Activated CD4-positive, alpha-beta memory T cell treated with anti-CD3 and anti-CD28 coated beads, Interleukin-2, amount 10 ng/mL, durations not matched to agents 7 days and 5 days (primary cell): ENCODE measurements around the gene HOXA1. TPM values are rescaled to one million over a fixed set of nuclear protein-coding genes. Genes with fewer than 3 reads are reported as not detected.
A peak's percentile ranks its signal among the peaks of the same experiment; 100 is the strongest.

Experiments
- CTCF ChIA-PET: fragments of 350-600 bp; sonication (Branson Sonifier 250); formaldehyde crosslinking; loops from one replicate; lab custom pipeline; 2021; ENCODE audit warnings: antibody characterized with exemption, inconsistent platforms; lab: Charles Lee
- POLR2A ChIA-PET: fragments of 350-600 bp; sonication (Branson Sonifier 250); formaldehyde crosslinking; loops from one replicate; lab custom pipeline; 2021; ENCODE audit warnings: antibody characterized with exemption; lab: Charles Lee
- DNase-seq: peaks from one replicate; pipeline ENCODE4 v3.0.0-alpha.2; 2020
- H3K27ac Mint-ChIP-seq: one replicate; pipeline ENCODE4 v1.8.0; 2021; ENCODE audit warnings: mild to moderate bottlenecking, mixed read lengths
- H3K27me3 Mint-ChIP-seq: one replicate; pipeline ENCODE4 v1.8.0; 2021; ENCODE audit warnings: mixed read lengths
- H3K36me3 Mint-ChIP-seq: one replicate; pipeline ENCODE4 v1.8.0; 2021; ENCODE audit warnings: low read depth, mixed read lengths
- H3K4me1 Mint-ChIP-seq: one replicate; pipeline ENCODE4 v1.8.0; 2021; ENCODE audit warnings: mixed read lengths
- H3K4me3 Mint-ChIP-seq: one replicate; pipeline ENCODE4 v1.8.0; 2021; ENCODE audit warnings: mild to moderate bottlenecking, mixed read lengths
- H3K9me3 Mint-ChIP-seq: one replicate; pipeline ENCODE4 v1.8.0; 2021; ENCODE audit warnings: mixed read lengths
- total RNA-seq, 2 experiments: library from RNA; stranded (reverse); gene quantifications; one replicate each; pipeline ENCODE4 v1.2.3, GENCODE V29; 2021

The HOXA1 gene
- total RNA-seq, 2 experiments from 2014 or later: 0.70 to 0.86 TPM

DNA sequence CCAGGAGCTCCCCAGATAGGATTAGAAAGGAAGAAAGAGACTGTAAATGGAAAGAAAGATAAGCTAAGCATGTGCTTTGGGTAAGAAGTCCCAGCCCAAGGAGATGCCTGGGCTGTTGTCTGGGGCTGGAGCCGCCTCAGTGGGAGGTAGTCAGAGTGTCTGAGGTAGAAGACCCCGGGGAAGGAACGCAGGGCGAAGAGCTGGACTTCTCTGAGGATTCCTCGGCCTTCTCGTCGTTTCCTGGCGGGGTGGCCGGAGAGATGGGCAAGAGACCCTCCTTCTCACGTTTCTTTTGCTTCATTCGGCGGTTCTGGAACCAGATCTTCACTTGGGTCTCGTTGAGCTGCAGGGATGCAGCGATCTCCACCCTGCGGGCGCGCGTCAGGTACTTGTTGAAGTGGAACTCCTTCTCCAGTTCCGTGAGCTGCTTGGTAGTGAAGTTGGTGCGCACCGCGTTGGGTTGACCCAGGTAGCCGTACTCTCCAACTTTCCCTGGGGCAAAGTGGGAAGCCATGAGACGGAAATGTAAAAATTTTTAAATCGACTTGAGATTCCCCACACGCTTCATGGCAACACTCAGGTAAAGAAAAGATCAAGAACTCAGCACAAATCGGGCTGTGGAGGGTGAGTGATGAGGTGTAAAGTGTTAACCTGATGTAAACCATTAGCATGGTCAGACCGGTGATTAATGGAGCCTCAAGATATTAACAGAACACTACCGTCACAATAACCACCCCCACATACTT, 1.3 kb downstream of the HOXA1 start:
- H3K27ac Mint-ChIP-seq: no peak overlapping the region
- H3K27me3 Mint-ChIP-seq: peaks cover 84% of the 10 kb centered on the region
- POLR2A ChIA-PET: no interaction called here
- peaks cover 20% of the 10 kb centered on the region for H3K4me1 Mint-ChIP-seq
- DNase-seq: no peak
- no peaks in the 10 kb centered on the region for H3K9me3 Mint-ChIP-seq
- peak overlapping the region; percentile 85 for H3K4me3 Mint-ChIP-seq
- CTCF ChIA-PET: interaction anchor here (1.3 kb wide), 1 partner anchor 56 kb away, joined by 4 read pairs; no protein-coding TSS in a partner anchor
- no peaks in the 10 kb centered on the region for H3K36me3 Mint-ChIP-seq

DNA sequence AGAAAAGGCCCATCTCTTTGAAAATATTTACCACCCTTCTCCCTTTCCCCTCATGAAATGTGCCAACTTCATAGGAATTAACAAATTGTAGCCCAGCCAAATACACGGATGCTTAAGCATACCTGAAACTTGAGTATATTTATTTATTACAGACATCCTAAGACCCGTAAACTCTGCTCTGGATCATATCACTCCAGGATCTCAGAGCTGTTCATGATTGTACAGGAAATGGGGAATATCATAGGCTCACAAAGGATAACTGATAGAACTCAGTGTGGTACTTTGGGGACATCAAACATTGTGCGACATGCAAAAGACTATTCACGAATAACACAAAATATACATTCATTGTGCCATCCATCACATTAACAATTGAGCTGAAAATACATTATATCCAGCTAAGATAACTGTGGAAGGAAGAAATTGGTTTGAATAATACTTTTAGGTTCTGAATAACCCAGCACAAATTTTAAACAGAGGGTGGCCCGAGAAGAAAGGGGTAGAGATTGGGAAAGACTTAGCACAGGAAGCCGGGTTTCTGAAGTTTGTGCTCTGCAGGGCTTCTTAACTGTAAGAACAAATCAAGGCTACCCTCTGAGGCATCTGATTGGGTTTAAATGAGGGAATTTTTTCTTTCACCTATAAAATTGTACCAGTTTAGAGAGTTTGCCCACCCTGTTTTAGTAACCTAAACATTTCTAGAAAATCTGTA, 2.5 kb downstream of the HOXA1 start:
- Mint-ChIP-seq H3K9me3 (no peaks in the 10 kb centered on the region), H3K27ac (no peak overlapping the region), H3K4me1 (peaks cover 20% of the 10 kb centered on the region), H3K4me3 (no peak overlapping the region), H3K36me3 (no peaks in the 10 kb centered on the region), H3K27me3 (peaks cover 85% of the 10 kb centered on the region)
- POLR2A ChIA-PET: interaction anchor here (1.1 kb wide), 1 partner anchor 12 kb away, joined by 3 read pairs; no protein-coding TSS in a partner anchor
- CTCF ChIA-PET: interaction anchor here (1.3 kb wide), 1 partner anchor 57 kb away, joined by 4 read pairs; no protein-coding TSS in a partner anchor
- no peak for DNase-seq

- H3K27me3 Mint-ChIP-seq: peaks cover 84% of the 10 kb centered on the region
- ChIA-PET CTCF (interaction anchor here (0.6 kb wide), 1 partner anchor 76 kb away, joined by 3 read pairs; no protein-coding TSS in a partner anchor), POLR2A (interaction anchor here (1.1 kb wide), 1 partner anchor 13 kb away, joined by 3 read pairs; no protein-coding TSS in a partner anchor)
Observed at GRCh38 chr7:27092819-27093110, 3.0 kb downstream of the HOXA1 start.

DNA sequence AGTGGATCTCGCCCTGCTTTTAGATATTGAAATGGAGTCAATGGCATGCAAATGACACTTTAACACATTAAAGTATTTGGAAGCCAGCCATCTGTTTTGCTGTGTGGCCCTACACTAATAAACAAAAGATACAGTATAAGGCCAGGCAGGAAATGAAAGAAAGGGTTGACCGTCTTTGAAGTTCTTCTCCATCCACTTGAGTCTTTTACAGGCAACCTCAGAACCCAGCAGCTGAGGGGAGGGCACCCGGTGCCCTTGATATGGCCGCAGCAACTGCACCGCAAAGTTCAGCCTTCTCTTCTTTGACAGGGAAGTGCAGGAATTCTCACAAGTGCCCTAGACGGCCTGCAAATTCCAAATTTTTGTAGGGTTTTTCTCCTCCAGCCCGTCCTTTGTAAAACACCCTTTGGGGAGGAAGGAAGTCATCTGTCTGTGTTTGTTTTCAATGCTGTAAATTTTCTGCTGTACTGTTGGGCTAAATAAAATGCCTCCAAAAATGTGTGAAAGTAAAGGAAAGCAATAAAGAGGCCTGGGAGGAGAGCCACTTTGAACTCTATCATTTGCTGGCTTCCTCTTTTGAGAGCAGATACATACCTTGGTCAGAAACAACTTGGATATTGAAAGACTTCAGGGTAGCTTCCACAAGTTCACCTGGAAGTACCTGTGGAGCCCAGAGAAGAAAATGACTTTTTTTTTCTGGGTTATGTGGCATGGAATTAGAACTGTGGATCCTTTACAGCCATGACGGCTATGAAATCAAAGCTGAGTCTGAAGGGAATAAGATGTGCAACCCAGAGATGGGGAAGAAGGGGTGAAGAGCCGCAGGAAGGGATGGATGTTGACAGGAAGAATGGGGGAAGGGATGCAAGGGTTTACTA, 3.6 kb downstream of the HOXA1 start:
- H3K9me3 Mint-ChIP-seq: peaks cover 2% of the 10 kb centered on the region
- H3K27ac Mint-ChIP-seq: no peak overlapping the region
- H3K4me3 Mint-ChIP-seq: no peak overlapping the region
- H3K4me1 Mint-ChIP-seq: peaks cover 15% of the 10 kb centered on the region
- no peak for DNase-seq
- POLR2A ChIA-PET: interaction anchor here (1.1 kb wide), 1 partner anchor 13 kb away, joined by 3 read pairs; no protein-coding TSS in a partner anchor
- peaks cover 84% of the 10 kb centered on the region for H3K27me3 Mint-ChIP-seq
- H3K36me3 Mint-ChIP-seq: peaks cover 3% of the 10 kb centered on the region
- CTCF ChIA-PET: interaction anchor here (0.6 to 1.8 kb wide), 2 partner anchors 69 to 76 kb away, joined by 3 to 6 read pairs; no protein-coding TSS in a partner anchor

More at GRCh38 chr7:27092819-27093110, 3.0 kb downstream of the HOXA1 start:
- Mint-ChIP-seq H3K9me3 (no peaks in the 10 kb centered on the region), H3K4me1 (peaks cover 19% of the 10 kb centered on the region), H3K4me3 (no peak overlapping the region), H3K27ac (no peak overlapping the region), H3K36me3 (no peaks in the 10 kb centered on the region)
- DNase-seq: no peak

DNA sequence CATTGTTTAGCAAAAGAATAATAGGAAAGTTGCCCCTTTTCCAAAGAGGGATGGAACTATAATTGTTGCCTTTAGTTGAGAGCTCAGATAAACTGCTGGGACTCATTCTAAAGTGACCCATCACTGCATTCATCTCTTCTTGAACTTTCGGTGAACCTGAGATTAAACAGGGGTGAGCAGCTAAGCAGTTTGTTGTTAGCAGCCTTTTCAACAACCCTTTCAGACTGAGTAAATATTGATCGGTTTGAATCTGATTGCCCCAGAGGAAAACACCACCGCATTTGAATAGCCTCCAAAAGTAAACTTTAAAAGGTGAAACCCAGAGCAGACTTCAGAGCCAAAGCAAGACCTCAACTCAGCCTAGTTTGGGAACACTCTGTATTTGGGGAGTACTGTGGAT, 4.7 kb downstream of the HOXA1 start:
- peaks cover 13% of the 10 kb centered on the region for H3K4me1 Mint-ChIP-seq
- ChIA-PET POLR2A (interaction anchor here (1.2 kb wide), 1 partner anchor 61 kb away, joined by 3 read pairs; the partner anchor contains the start of gene HOXA3), CTCF (interaction anchor here (1.8 kb wide), 1 partner anchor 70 kb away, joined by 6 read pairs; no protein-coding TSS in a partner anchor)
- H3K4me3 Mint-ChIP-seq: no peak overlapping the region
- H3K36me3 Mint-ChIP-seq: peaks cover 3% of the 10 kb centered on the region
- H3K27ac Mint-ChIP-seq: no peak overlapping the region
- DNase-seq: no peak
- peaks cover 83% of the 10 kb centered on the region for H3K27me3 Mint-ChIP-seq
- peaks cover 2% of the 10 kb centered on the region for H3K9me3 Mint-ChIP-seq

- peaks cover 2% of the 10 kb centered on the region for H3K9me3 Mint-ChIP-seq
- H3K4me3 Mint-ChIP-seq: no peak overlapping the region
- H3K4me1 Mint-ChIP-seq: peaks cover 2% of the 10 kb centered on the region
- POLR2A ChIA-PET: no interaction called here
- H3K36me3 Mint-ChIP-seq: peaks cover 3% of the 10 kb centered on the region
- peaks cover 72% of the 10 kb centered on the region for H3K27me3 Mint-ChIP-seq
- H3K27ac Mint-ChIP-seq: no peak overlapping the region
- CTCF ChIA-PET: no interaction called here
- no peak for DNase-seq
Observed at GRCh38 chr7:27088002-27088922, 7.5 kb downstream of the HOXA1 start.

- no peak for DNase-seq
- ChIA-PET CTCF (no interaction called here), POLR2A (interaction anchor here (1.2 kb wide), 1 partner anchor 32 kb away, joined by 3 read pairs; no protein-coding TSS in a partner anchor)
- Mint-ChIP-seq H3K27me3 (peaks cover 28% of the 10 kb centered on the region), H3K27ac (no peak overlapping the region), H3K9me3 (peaks cover 2% of the 10 kb centered on the region), H3K4me3 (no peak overlapping the region), H3K36me3 (peaks cover 3% of the 10 kb centered on the region), H3K4me1 (peaks cover 8% of the 10 kb centered on the region)
Observed at GRCh38 chr7:27083646-27084045, 12.2 kb downstream of the HOXA1 start.

DNA sequence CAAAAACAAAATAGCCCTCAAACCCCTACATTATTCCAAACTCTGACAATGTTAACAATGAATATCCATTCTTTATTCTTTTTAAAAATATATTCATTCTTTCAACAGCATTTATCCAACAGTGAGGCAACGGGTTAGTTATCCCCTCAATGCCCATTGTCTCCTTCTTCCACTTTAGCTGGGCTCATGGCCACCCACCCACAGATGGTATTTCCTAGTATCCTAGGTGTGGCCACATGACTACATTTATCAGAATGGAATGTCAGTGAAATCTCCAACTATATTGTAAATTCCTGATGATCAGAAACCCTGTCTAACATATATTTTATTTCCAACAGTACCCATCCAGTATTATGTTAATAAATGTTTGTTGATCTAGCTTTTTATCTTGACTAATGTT, 13.6 kb downstream of the HOXA1 start:
- ChIA-PET POLR2A (no interaction called here), CTCF (no interaction called here)
- Mint-ChIP-seq H3K36me3 (no peaks in the 10 kb centered on the region), H3K4me3 (no peak overlapping the region), H3K27ac (no peak overlapping the region), H3K4me1 (peaks cover 6% of the 10 kb centered on the region), H3K27me3 (peaks cover 16% of the 10 kb centered on the region), H3K9me3 (no peaks in the 10 kb centered on the region)
- DNase-seq: no peak

DNA sequence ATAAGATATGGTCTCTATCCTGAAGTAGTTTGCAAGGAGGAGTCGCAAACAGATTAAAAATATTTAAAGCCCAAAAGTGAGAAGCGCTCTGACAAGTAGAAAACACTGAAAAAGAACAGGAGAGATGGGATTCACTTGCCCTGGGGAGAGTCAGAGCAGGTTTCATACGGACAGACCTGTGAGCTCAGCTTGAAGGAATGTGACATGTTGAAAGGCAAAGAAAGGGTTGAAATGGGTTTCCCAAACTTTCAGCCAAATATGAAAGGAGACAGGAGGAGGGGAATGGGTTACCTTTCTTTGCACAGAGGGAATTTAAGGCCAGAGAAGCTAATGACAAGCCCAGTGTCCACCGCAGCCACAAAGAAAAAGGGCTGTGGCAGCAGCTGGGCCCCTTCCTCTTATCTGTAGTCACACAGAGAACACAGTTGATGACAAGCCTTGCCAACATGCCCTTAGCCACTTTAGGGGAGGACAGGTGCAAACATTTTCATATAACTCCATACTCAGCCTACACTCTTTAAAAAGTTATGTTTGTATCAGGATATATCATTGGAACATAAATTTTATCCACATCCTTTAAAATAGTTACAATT, 14.9 kb downstream of the HOXA1 start:
- H3K27me3 Mint-ChIP-seq: peaks cover 13% of the 10 kb centered on the region
- H3K9me3 Mint-ChIP-seq: no peaks in the 10 kb centered on the region
- H3K4me1 Mint-ChIP-seq: peaks cover 6% of the 10 kb centered on the region
- CTCF ChIA-PET: interaction anchor here (1.0 kb wide), 1 partner anchor 9 kb away, joined by 3 read pairs; no protein-coding TSS in a partner anchor
- POLR2A ChIA-PET: no interaction called here
- no peak overlapping the region for H3K27ac Mint-ChIP-seq
- no peak for DNase-seq
- H3K36me3 Mint-ChIP-seq: no peaks in the 10 kb centered on the region
- H3K4me3 Mint-ChIP-seq: no peak overlapping the region

- POLR2A ChIA-PET: no interaction called here
Observed at GRCh38 chr7:27079234-27079975, 16.4 kb downstream of the HOXA1 start.

GRCh38 chr7:27078616-27079233, 17.1 kb downstream of the HOXA1 start:
- CTCF ChIA-PET: no interaction called here
- POLR2A ChIA-PET: no interaction called here
- no peak overlapping the region for H3K4me3 Mint-ChIP-seq
- H3K27ac Mint-ChIP-seq: no peak overlapping the region
- H3K27me3 Mint-ChIP-seq: peaks cover 4% of the 10 kb centered on the region
- no peak for DNase-seq
- no peaks in the 10 kb centered on the region for H3K36me3 Mint-ChIP-seq
- H3K9me3 Mint-ChIP-seq: no peaks in the 10 kb centered on the region
- H3K4me1 Mint-ChIP-seq: peaks cover 6% of the 10 kb centered on the region

More at GRCh38 chr7:27079234-27079975, 16.4 kb downstream of the HOXA1 start:
- Mint-ChIP-seq H3K36me3 (no peaks in the 10 kb centered on the region), H3K4me3 (no peak overlapping the region), H3K4me1 (peaks cover 6% of the 10 kb centered on the region), H3K27ac (no peak overlapping the region), H3K27me3 (peaks cover 10% of the 10 kb centered on the region), H3K9me3 (no peaks in the 10 kb centered on the region)
- no peak for DNase-seq
- CTCF ChIA-PET: no interaction called here
